H1 (cell line): ENCODE results near the gene TMEM151A. TPM values are rescaled to one million over a fixed set of nuclear protein-coding genes. Genes with fewer than 3 reads are reported as not detected.

Experiments used
- RNF2 ChIP-seq: fragments of 200-900, 300-1000 bp; sonication (generic); IDR thresholded peaks from 2 replicates; pipeline ENCODE4 v1.7.1; 2016; ENCODE audit warnings: borderline replicate concordance, low read depth, mild to moderate bottlenecking, antibody characterized with exemption, low read length; ENCODE audit not compliant: poor library complexity, severe bottlenecking; ENCODE audit errors: missing control alignments
- TAF7 ChIP-seq: optimal IDR thresholded peaks from 2 replicates; pipeline ENCODE3; 2011; ENCODE audit warnings: low read depth, mild to moderate bottlenecking, inconsistent platforms, low read length, moderate library complexity, borderline replicate concordance
- polyA plus RNA-seq, 7 experiments: library from polyadenylated mRNA; depleted of rRNA in 3 of 7; stranded (reverse) in 5 of 7; unstranded in 2 of 7; fragments of >200 nt in 5 of 7; fragments of 200-250 nt in 2 of 7; gene quantifications; 1 replicate in 5 of 7; 2 replicates in 1 of 7; 4 replicates in 1 of 7; pipeline versions ENCODE4 v1.2.1 to v1.2.3, GENCODE V29; 2011 to 2013; ENCODE audit warnings: missing spikeins in 2 of 7, mixed read lengths in 2 of 7
- total RNA-seq: library from RNA; stranded (reverse); fragmentation: NEBNext Ultra II Directional; extraction: Animal tissue kit (Norgen Biotek cat#: 25700); gene quantifications from 2 replicates; pipeline ENCODE4 v1.2.1, GENCODE V29; 2021

The TMEM151A gene
- total and polyA plus RNA-seq, 2 of the 8 experiments (the other 6 are each of a cell fraction or from before 2014, with no cell fraction given), result 3.2 TPM

DNA sequence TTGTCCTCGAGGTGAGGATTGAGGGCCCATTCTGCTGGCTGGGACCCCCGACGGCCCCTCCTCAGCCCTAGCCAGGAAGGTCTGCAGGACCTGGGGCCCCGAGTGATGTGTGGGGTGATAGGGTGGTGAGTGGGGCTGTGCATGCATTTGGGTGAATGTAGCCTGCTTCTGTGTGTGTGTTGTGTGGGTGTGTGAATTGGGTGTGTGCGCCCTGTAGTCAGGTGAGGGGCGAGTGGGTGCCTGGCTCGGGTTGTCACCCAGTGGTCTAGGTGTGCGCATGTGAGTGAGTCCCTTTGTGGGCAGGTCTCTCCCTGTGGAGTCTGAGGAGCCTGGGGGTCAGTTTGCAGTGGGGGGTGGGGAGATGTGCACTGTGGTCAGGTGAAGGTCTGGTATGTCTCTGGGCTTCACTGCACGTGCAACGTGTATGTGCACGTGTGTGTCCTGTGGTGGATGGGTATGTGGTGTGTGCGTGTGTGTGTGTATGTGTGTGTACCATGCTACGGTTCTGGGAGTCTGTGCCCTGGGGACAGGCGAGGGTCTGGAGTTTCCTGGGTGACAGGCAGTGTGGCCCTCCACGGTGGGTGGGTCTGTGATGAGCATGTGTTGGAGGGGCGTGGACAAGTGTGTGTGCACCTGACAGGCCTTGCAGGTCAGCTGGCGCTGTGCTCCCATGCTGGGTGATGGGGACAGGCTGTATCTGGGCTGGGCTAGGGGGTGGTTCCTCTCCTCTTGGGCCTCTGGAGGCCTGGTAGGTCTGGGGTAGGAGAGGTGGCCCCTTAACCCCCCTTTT, 1.0 kb downstream of the TMEM151A start (continued):
- no peak for TF ChIP-seq RNF2
- no peak for TF ChIP-seq TAF7
